ENCODE measurements around the gene OPRM1. TPM values are rescaled to one million over a fixed set of nuclear protein-coding genes. Genes with fewer than 3 reads are reported as not detected.

Gene OPRM1
- total RNA-seq, 1 experiment from 2014 or later = not detected

DNA sequence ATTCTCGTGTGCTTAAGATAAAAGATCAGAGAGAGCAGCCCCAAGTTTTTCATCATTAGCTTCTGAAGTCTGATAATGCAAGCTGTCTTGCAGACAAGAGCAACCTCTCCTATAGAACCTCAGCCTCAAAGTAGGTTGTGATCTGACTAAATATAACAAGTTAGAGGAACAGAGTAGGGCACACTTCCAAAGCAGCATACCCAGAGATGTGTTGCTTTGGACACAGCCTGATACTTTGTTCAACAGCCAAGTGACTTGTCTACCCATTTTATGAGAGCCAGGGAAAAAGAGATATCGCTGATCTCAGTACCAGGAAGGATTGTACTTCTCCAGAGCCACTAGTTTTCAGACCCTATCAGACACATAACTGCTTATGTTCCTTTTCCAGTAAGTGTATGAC lies 44.2 kb upstream of the OPRM1 start:
- H3K27ac ChIP-seq (ENCODE audit: low read depth, low read length) = no peak overlapping the region
- H3K9ac ChIP-seq (ENCODE audit: low read length) = no peak overlapping the region
- POLR2A ChIA-PET = no interaction called here
- no peak for DNase-seq (ENCODE audit: low read depth, low spot score)
- H3K9me3 ChIP-seq (ENCODE audit: control insufficient read depth in 1 of 2, insufficient read depth in 1 of 2, low read depth in 1 of 2, low read length in 2 of 2) = no peaks in the 10 kb centered on the region
- H3K79me2 ChIP-seq (ENCODE audit: insufficient read depth, low read length) = no peaks in the 10 kb centered on the region
- no TSS peak for BruUV-seq (replicated peaks)
- no peaks in the 10 kb centered on the region for H3K36me3 ChIP-seq (ENCODE audit: control insufficient read depth in 1 of 2, insufficient read depth in 2 of 2, low read length in 2 of 2)
- TF ChIP-seq SP1 (IDR thresholded peaks at IDR 0.05; ENCODE audit: low read depth) (no peak), EZH2phosphoT487 (IDR thresholded peaks at IDR 0.05; ENCODE audit: borderline replicate concordance) (no peak), ELF1 (IDR thresholded peaks at IDR 0.05; ENCODE audit: borderline replicate concordance, low read depth) (no peak)
- RAD21 ChIA-PET (ENCODE audit: low non-redundant PET in 1 of 2, low total read pairs in 2 of 2, uncharacterized antibody in 2 of 2, unreplicated experiment in 2 of 2) = no interaction called here
- H4K20me1 ChIP-seq (ENCODE audit: insufficient read depth) = no peaks in the 10 kb centered on the region
- no peak for ATAC-seq
- H2AFZ ChIP-seq (ENCODE audit: low read depth, low read length, poor library complexity, severe bottlenecking) = no peak overlapping the region
- CTCF ChIA-PET = no interaction called here
- no peak overlapping the region for H3K4me3 ChIP-seq (replicated peaks in 1 of 2; ENCODE audit: low read depth in 1 of 2, low read length in 2 of 2)
- no peaks in the 10 kb centered on the region for H3K9me2 ChIP-seq (ENCODE audit: insufficient read depth)
- H3K4me2 ChIP-seq (ENCODE audit: low read length) = no peak overlapping the region
- intact Hi-C loops (cut with micrococcal nuclease) = no loop called here
- H3K4me1 ChIP-seq (ENCODE audit: control insufficient read depth in 1 of 2, insufficient read depth in 2 of 2, low read length in 2 of 2) = no peaks in the 10 kb centered on the region
- H3K27me3 ChIP-seq (ENCODE audit: insufficient read depth, low read length) = peaks cover 18% of the 10 kb centered on the region; the same call in 1 of the 2 replicates

DNA sequence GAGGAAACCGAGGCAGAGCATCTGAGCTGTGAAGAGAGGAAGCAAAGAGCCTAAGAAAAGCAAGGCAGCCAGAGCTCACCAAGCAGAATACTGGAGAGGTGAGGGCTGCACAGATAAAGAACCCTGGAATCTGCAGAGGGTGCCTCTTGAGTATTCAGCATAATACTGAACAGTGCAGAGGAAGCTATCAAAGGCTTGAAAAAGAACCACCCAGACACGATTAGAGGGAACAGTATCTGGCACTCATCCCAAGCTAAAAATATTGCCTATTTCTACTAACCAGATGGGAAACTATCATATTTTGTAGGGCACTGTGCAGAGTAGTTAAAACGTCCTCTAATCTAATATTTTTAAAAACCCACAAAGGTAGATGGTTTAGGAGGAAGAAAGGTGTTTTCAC lies 41.8 kb upstream of the OPRM1 start:
- no TSS peak for BruUV-seq (replicated peaks)

More for the DNA sequence above, 41.8 kb upstream of the OPRM1 start:
- Histone ChIP-seq H3K9ac (ENCODE audit: low read length) (no peak overlapping the region), H3K9me3 (ENCODE audit: control insufficient read depth in 1 of 2, insufficient read depth in 1 of 2, low read depth in 1 of 2, low read length in 2 of 2) (no peaks in the 10 kb centered on the region), H3K27ac (ENCODE audit: low read depth, low read length) (no peak overlapping the region), H3K79me2 (ENCODE audit: insufficient read depth, low read length) (no peaks in the 10 kb centered on the region), H2AFZ (ENCODE audit: low read depth, low read length, poor library complexity, severe bottlenecking) (no peak overlapping the region), H4K20me1 (ENCODE audit: insufficient read depth) (no peaks in the 10 kb centered on the region), H3K4me2 (ENCODE audit: low read length) (no peak overlapping the region), H3K4me1 (ENCODE audit: control insufficient read depth in 1 of 2, insufficient read depth in 2 of 2, low read length in 2 of 2) (no peaks in the 10 kb centered on the region), H3K9me2 (ENCODE audit: insufficient read depth) (no peaks in the 10 kb centered on the region), H3K27me3 (ENCODE audit: insufficient read depth, low read length) (peaks cover 24% of the 10 kb centered on the region; the same call in 1 of the 2 replicates), H3K4me3 (replicated peaks in 1 of 2; ENCODE audit: low read depth in 1 of 2, low read length in 2 of 2) (no peak overlapping the region), H3K36me3 (ENCODE audit: control insufficient read depth in 1 of 2, insufficient read depth in 2 of 2, low read length in 2 of 2) (no peaks in the 10 kb centered on the region)
- ChIA-PET CTCF (no interaction called here), RAD21 (ENCODE audit: low non-redundant PET in 1 of 2, low total read pairs in 2 of 2, uncharacterized antibody in 2 of 2, unreplicated experiment in 2 of 2) (no interaction called here), POLR2A (no interaction called here)
- intact Hi-C loops (cut with micrococcal nuclease) = no loop called here
- no peak for DNase-seq (ENCODE audit: low read depth, low spot score)
- no peak for ATAC-seq
- no peak for TF ChIP-seq EZH2phosphoT487 (IDR thresholded peaks at IDR 0.05; ENCODE audit: borderline replicate concordance)
- TF ChIP-seq, protein P1, sequence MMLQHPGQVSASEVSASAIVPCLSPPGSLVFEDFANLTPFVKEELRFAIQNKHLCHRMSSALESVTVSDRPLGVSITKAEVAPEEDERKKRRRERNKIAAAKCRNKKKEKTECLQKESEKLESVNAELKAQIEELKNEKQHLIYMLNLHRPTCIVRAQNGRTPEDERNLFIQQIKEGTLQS (IDR thresholded peaks at IDR 0.05) = no peak
